H9 (cell line): ENCODE results near the gene M6PR. TPM values are rescaled to one million over a fixed set of nuclear protein-coding genes. Genes with fewer than 3 reads are reported as not detected.
A peak's percentile ranks its signal among the peaks of the same experiment; 100 is the strongest.

ENCODE experiments used
- DNase-seq: peaks from one replicate; pipeline ENCODE4 v3.0.0-alpha.2; 2017
- H2AFZ ChIP-seq: one replicate; pipeline ENCODE4 v1.6.1; 2013; ENCODE audit warnings: mild to moderate bottlenecking, low read length, control low read depth, moderate library complexity
- H2AK5ac ChIP-seq: 2 replicates; pipeline ENCODE4 v1.6.1; 2013; ENCODE audit warnings: low read length, control low read depth, mixed read lengths; ENCODE audit not compliant: insufficient read length
- H2BK120ac ChIP-seq: one replicate; pipeline ENCODE4 v1.6.1; 2013; ENCODE audit warnings: low read depth, mild to moderate bottlenecking, low read length, control low read depth, inconsistent platforms; ENCODE audit not compliant: poor library complexity, severe bottlenecking
- H2BK12ac ChIP-seq: 2 replicates; pipeline ENCODE4 v1.6.1; 2013; ENCODE audit warnings: low read length, control low read depth, mixed read lengths, low read depth; ENCODE audit not compliant: insufficient read length
- H2BK15ac ChIP-seq: 2 replicates; pipeline ENCODE4 v1.6.1; 2013; ENCODE audit warnings: low read depth, low read length, control low read depth
- H2BK20ac ChIP-seq: one replicate; pipeline ENCODE4 v1.6.1; 2013; ENCODE audit warnings: low read depth, mild to moderate bottlenecking, low read length, control low read depth, inconsistent platforms; ENCODE audit not compliant: poor library complexity, severe bottlenecking
- H2BK5ac ChIP-seq: 2 replicates; pipeline ENCODE4 v1.6.1; 2013; ENCODE audit warnings: low read length, control low read depth, mixed read lengths; ENCODE audit not compliant: insufficient read length
- H3K14ac ChIP-seq: 2 replicates; pipeline ENCODE4 v1.6.1; 2013; ENCODE audit warnings: low read length, control low read depth; ENCODE audit not compliant: insufficient read depth
- H3K18ac ChIP-seq: 2 replicates; pipeline ENCODE4 v1.6.1; 2013; ENCODE audit warnings: low read depth, mild to moderate bottlenecking, mixed read lengths, low read length, control low read depth; ENCODE audit not compliant: insufficient read length
- H3K23ac ChIP-seq: 2 replicates; pipeline ENCODE4 v1.6.1; 2013; ENCODE audit warnings: low read length, control low read depth, mixed read lengths, low read depth; ENCODE audit not compliant: insufficient read length
- H3K23me2 ChIP-seq: 2 replicates; pipeline ENCODE4 v1.6.1; 2013; ENCODE audit warnings: low read depth, mild to moderate bottlenecking, mixed read lengths, low read length, control low read depth; ENCODE audit not compliant: insufficient read length, poor library complexity, severe bottlenecking
- H3K27ac ChIP-seq: 2 replicates; pipeline ENCODE4 v1.5.1; 2013; ENCODE audit warnings: low read length, control low read depth, mixed read lengths, low read depth; ENCODE audit not compliant: insufficient read length
- H3K27me3 ChIP-seq: 2 replicates; pipeline ENCODE4 v1.6.1; 2013; ENCODE audit warnings: low read length, control low read depth, inconsistent platforms; ENCODE audit not compliant: insufficient read depth
- H3K4ac ChIP-seq: 2 replicates; pipeline ENCODE4 v1.6.1; 2013; ENCODE audit warnings: low read depth, mild to moderate bottlenecking, control low read depth, inconsistent platforms, low read length, moderate library complexity
- H3K4me1 ChIP-seq: 2 replicates; pipeline ENCODE4 v1.6.1; 2013; ENCODE audit warnings: low read length, control low read depth, inconsistent platforms; ENCODE audit not compliant: insufficient read depth
- H3K4me2 ChIP-seq: 2 replicates; pipeline ENCODE4 v1.6.1; 2013; ENCODE audit warnings: low read length, control low read depth, mixed read lengths; ENCODE audit not compliant: insufficient read length, insufficient read depth
- H3K56ac ChIP-seq: 2 replicates; pipeline ENCODE4 v1.6.1; 2013; ENCODE audit warnings: low read depth, mild to moderate bottlenecking, mixed read lengths, low read length, control low read depth; ENCODE audit not compliant: insufficient read length
- H3K79me1 ChIP-seq: 2 replicates; pipeline ENCODE4 v1.6.1; 2013; ENCODE audit warnings: low read depth, mild to moderate bottlenecking, moderate library complexity, low read length, control low read depth, inconsistent platforms; ENCODE audit not compliant: insufficient read depth, poor library complexity, severe bottlenecking
- H3K79me2 ChIP-seq: 2 replicates; pipeline ENCODE4 v1.6.1; 2013; ENCODE audit warnings: low read length, control low read depth, inconsistent platforms; ENCODE audit not compliant: insufficient read depth
- H3K9ac ChIP-seq: 2 replicates; pipeline ENCODE4 v1.6.1; 2013; ENCODE audit warnings: low read length, control low read depth, mixed read lengths; ENCODE audit not compliant: insufficient read length; ENCODE audit errors: extremely low read depth
- H3K9me3 ChIP-seq: one replicate; pipeline ENCODE4 v1.6.1; 2013; ENCODE audit warnings: low read depth, low read length, inconsistent platforms; ENCODE audit not compliant: control insufficient read depth
- H3T11ph ChIP-seq: one replicate; pipeline ENCODE4 v1.6.1; 2013; ENCODE audit warnings: mild to moderate bottlenecking, low read length, control low read depth, inconsistent platforms
- H4K20me1 ChIP-seq: one replicate; pipeline ENCODE4 v1.6.1; 2013; ENCODE audit not compliant: control insufficient read depth, insufficient read length, insufficient read depth
- H4K5ac ChIP-seq: 2 replicates; pipeline ENCODE4 v1.6.1; 2013; ENCODE audit warnings: low read depth, mild to moderate bottlenecking, mixed read lengths, low read length, control low read depth; ENCODE audit not compliant: insufficient read length
- H4K8ac ChIP-seq: replicated peaks from 2 replicates; pipeline ENCODE4 v1.6.1; 2013; ENCODE audit warnings: low read length, control low read depth, mixed read lengths, low read depth; ENCODE audit not compliant: insufficient read length
- H4K91ac ChIP-seq: 2 replicates; pipeline ENCODE4 v1.6.1; 2013; ENCODE audit warnings: low read depth, mild to moderate bottlenecking, moderate library complexity, mixed read lengths, low read length, control low read depth; ENCODE audit not compliant: insufficient read length
- H3K27ac Mint-ChIP-seq, 3 experiments: 2 replicates in 2 of 3; 3 replicates in 1 of 3; pipeline ENCODE4 v1.8.0; 2020 to 2021; ENCODE audit warnings: mixed read lengths in 3 of 3, mild to moderate bottlenecking in 1 of 3, moderate library complexity in 1 of 3
- H3K27me3 Mint-ChIP-seq: 2 replicates; pipeline ENCODE4 v1.8.0; 2021; ENCODE audit warnings: low read depth, mild to moderate bottlenecking, moderate library complexity, mixed read lengths
- H3K36me3 Mint-ChIP-seq, 3 experiments: 2 replicates in 2 of 3; 3 replicates in 1 of 3; pipeline ENCODE4 v1.8.0; 2020 to 2021; ENCODE audit warnings: low read depth in 3 of 3, mixed read lengths in 3 of 3; ENCODE audit not compliant: insufficient read depth in 1 of 3
- H3K4me1 Mint-ChIP-seq, 2 experiments: 2 replicates each; pipeline ENCODE4 v1.8.0; 2020; ENCODE audit warnings: mixed read lengths in 2 of 2
- H3K4me3 Mint-ChIP-seq, 2 experiments: 2 replicates in 1 of 2; 3 replicates in 1 of 2; pipeline ENCODE4 v1.8.0; 2020 to 2021; ENCODE audit warnings: mild to moderate bottlenecking in 2 of 2, mixed read lengths in 2 of 2, moderate library complexity in 1 of 2
- H3K9me3 Mint-ChIP-seq, 2 experiments: 2 replicates in 1 of 2; 3 replicates in 1 of 2; pipeline ENCODE4 v1.8.0; 2020; ENCODE audit warnings: mild to moderate bottlenecking in 2 of 2, mixed read lengths in 2 of 2, moderate library complexity in 1 of 2
- WGBS: extraction: QIAGEN DNeasy Blood & Tissue Kit; methylation state at CpG from one replicate; pipeline ENCODE4 v1.1.7; 2013; ENCODE audit warnings: missing lambda C conversion rate, low lambda C conversion rate, mixed read lengths; ENCODE audit not compliant: insufficient read length; ENCODE audit errors: extremely low coverage; 5-methylcytosine and 5-hydroxymethylcytosine counted together
- total RNA-seq: library from RNA; stranded (reverse); gene quantifications from 2 replicates; pipeline ENCODE4 v1.2.1, GENCODE V29; 2021
- TF ChIP-seq, protein P1 (sequence below): fragments of 200-600 bp; sonication (generic); conservative IDR thresholded peaks from 3 replicates; pipeline ENCODE4 v1.8.0; 2021; ENCODE audit warnings: antibody characterized with exemption, mild to moderate bottlenecking

M6PR gene
- total RNA-seq, 1 experiment from 2014 or later: 163 TPM

- Histone ChIP-seq H2BK120ac (no peak overlapping the region), H2BK20ac (no peak overlapping the region), H4K20me1 (no peaks in the 10 kb centered on the region), H3K4me1 (peaks cover 2% of the 10 kb centered on the region; the same call in 1 of the 2 replicates), H3K27ac (no peak overlapping the region), H3K79me1 (peaks cover 4% of the 10 kb centered on the region), H2AK5ac (no peak overlapping the region), H2BK12ac (no peak overlapping the region), H2BK15ac (no peak overlapping the region), H3T11ph (no peak overlapping the region), H3K9ac (no peak overlapping the region), H3K56ac (no peak overlapping the region), H3K23ac (no peak overlapping the region), H4K91ac (no peak overlapping the region), H2BK5ac (no peak overlapping the region), H3K4me2 (peak overlapping the region; percentile 91), H3K18ac (no peak overlapping the region), H4K8ac (no peak overlapping the region), H3K27me3 (no peaks in the 10 kb centered on the region), H4K5ac (no peak overlapping the region), H3K79me2 (peaks cover 56% of the 10 kb centered on the region), H3K9me3 (no peaks in the 10 kb centered on the region), H3K23me2 (peaks cover 5% of the 10 kb centered on the region), H3K4ac (no peak overlapping the region), H2AFZ (no peak overlapping the region), H3K14ac (no peak overlapping the region)
- Mint-ChIP-seq H3K27ac (no peak overlapping the region), H3K4me3 (no peak overlapping the region), H3K9me3 (peaks cover 0 to 3% of the 10 kb centered on the region in 2 experiments; a peak in 1 of 5 replicates), H3K4me1 (peaks cover 24 to 36% of the 10 kb centered on the region in 2 experiments), H3K36me3 (peaks cover 34 to 44% (median 40%) of the 10 kb centered on the region in 3 experiments; a peak in 6 of 7 replicates), H3K27me3 (no peaks in the 10 kb centered on the region)
- DNase-seq: no peak
- TF ChIP-seq, protein P1, sequence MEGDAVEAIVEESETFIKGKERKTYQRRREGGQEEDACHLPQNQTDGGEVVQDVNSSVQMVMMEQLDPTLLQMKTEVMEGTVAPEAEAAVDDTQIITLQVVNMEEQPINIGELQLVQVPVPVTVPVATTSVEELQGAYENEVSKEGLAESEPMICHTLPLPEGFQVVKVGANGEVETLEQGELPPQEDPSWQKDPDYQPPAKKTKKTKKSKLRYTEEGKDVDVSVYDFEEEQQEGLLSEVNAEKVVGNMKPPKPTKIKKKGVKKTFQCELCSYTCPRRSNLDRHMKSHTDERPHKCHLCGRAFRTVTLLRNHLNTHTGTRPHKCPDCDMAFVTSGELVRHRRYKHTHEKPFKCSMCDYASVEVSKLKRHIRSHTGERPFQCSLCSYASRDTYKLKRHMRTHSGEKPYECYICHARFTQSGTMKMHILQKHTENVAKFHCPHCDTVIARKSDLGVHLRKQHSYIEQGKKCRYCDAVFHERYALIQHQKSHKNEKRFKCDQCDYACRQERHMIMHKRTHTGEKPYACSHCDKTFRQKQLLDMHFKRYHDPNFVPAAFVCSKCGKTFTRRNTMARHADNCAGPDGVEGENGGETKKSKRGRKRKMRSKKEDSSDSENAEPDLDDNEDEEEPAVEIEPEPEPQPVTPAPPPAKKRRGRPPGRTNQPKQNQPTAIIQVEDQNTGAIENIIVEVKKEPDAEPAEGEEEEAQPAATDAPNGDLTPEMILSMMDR: no peak
- no CpG with 5 or more reads among the region's 1 CpG for WGBS
Observed at GRCh38 chr12:8917751-8918150, 31.7 kb downstream of the M6PR start.
